Hindlimb muscle (tissue), 1 donor: Measurements from ENCODE around the gene TANK. TPM values are rescaled to one million over a fixed set of nuclear protein-coding genes. Genes with fewer than 3 reads are reported as not detected.

ENCODE experiments used
- DNase-seq: peaks from one replicate; pipeline ENCODE4 v3.0.0-alpha.2; 2013
- polyA plus RNA-seq: library from polyadenylated mRNA; unstranded; fragments of 120-200 nt; gene quantifications from one replicate; pipeline ENCODE4 v1.2.1, GENCODE V29; 2013; ENCODE audit not compliant: insufficient read length

The TANK gene
- polyA plus RNA-seq, 1 donor = 27.6 TPM

- DNase-seq = no peak
Measured at GRCh38 chr2:161134547-161135518, 25.4 kb upstream of the TANK start.

- DNase-seq = no peak
Measured at GRCh38 chr2:161135951-161136593, 24.2 kb upstream of the TANK start.

GRCh38 chr2:161136696-161137324 is 23.4 kb upstream of the TANK start:
- no peak for DNase-seq

GRCh38 chr2:161138429-161138828 is 21.8 kb upstream of the TANK start:
- DNase-seq = no peak

GRCh38 chr2:161139098-161139987 is 20.9 kb upstream of the TANK start:
- DNase-seq = no peak

- no peak for DNase-seq
Measured at GRCh38 chr2:161141033-161141432, 19.2 kb upstream of the TANK start.

- no peak for DNase-seq
Measured at GRCh38 chr2:161146209-161146775, 13.9 kb upstream of the TANK start.

- no peak for DNase-seq
Measured at GRCh38 chr2:161146996-161147395, 13.2 kb upstream of the TANK start.

- no peak for DNase-seq
Measured at GRCh38 chr2:161147856-161148255, 12.4 kb upstream of the TANK start.

- DNase-seq = no peak
Measured at GRCh38 chr2:161150704-161151103, 9.5 kb upstream of the TANK start.

- no peak for DNase-seq
Measured at GRCh38 chr2:161152302-161152701, 7.9 kb upstream of the TANK start.

- DNase-seq = no peak
Measured at GRCh38 chr2:161158882-161159281, 1.3 kb upstream of the TANK start.

GRCh38 chr2:161159456-161160225 is 587 bp upstream of the TANK start:
- DNase-seq = no peak

- DNase-seq = no peak
Measured at GRCh38 chr2:161161074-161161706, 962 bp downstream of the TANK start.

GRCh38 chr2:161163440-161163839 is 3.2 kb downstream of the TANK start:
- DNase-seq = no peak

GRCh38 chr2:161164161-161164560 is 3.9 kb downstream of the TANK start:
- DNase-seq = no peak

- DNase-seq = no peak
Measured at GRCh38 chr2:161165266-161165665, 5.0 kb downstream of the TANK start.

- no peak for DNase-seq
Measured at GRCh38 chr2:161165811-161166210, 5.6 kb downstream of the TANK start.

GRCh38 chr2:161166538-161167409 is 6.5 kb downstream of the TANK start:
- DNase-seq = no peak

- DNase-seq = no peak
Measured at GRCh38 chr2:161169335-161169734, 9.1 kb downstream of the TANK start.
